DMS153 treated with DMSO at 0.1 percent for 48 hours (cell line): ENCODE results near the gene CYP2S1.
A peak's percentile ranks its signal among the peaks of the same experiment; 100 is the strongest.

Experiments
- DNase-seq: peaks from one replicate; lab custom pipeline; 2025; ENCODE audit not compliant: unreplicated experiment; lab: John Stamatoyannopoulos, UW

The CYP2S1 gene

DNA sequence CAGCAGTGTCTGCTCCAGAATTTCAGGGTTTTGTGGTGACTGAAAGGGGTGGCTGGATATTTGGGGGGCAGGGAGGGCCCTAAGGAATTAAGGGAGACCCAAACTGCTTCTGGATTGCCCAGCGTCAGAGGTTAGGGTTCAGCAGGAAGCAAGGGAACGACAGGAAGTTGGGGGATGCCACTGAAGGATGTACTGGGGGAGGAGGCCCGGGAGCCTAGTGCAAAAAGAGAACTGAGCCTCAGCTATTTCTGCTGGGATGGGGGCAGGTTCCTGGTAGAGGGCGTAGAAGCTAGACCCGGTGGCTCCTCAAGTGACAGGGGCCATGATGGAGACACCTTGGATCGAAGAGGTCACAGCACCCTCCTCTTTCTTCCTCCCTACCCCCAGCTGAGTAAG, 1.1 kb downstream of the CYP2S1 start:
- DNase-seq, result no peak

DNA sequence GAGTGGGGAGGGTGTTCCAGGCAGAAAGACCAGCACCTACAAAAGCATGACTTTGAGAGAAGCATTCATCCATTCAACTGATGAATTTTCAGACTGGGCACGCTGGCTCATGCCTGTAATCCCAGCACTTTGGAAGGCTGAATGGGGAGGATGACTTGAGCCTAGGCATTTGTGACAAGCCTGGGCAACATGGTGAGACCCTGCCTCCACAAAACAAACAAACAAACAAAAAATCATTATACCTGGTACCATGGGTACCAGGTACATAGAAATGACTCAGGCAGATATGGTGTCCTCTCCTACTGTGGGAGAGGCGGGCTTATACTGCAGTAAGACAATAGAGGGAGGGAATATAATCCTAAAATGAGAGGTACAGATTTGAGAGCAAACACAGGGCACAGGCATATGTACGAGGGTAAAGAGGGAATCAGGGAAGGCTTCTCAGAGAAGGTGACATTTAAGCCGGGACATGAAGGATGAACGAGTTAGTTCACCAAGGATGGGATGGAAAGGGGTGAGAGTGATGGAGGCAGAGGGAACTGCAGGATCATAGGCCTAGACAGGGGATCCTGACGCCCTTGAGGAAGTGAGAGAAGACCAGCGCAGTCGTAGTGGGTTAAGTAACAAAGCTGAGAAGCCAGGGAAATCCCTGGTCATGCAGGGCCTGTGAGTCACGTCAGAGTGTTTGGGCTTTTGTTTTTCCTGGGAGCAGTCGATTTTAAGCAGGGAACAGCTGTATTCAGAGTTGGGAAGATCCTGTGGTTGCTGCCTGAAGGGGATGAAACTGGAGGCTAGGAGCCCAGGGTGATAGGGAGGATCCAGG, 2.9 kb downstream of the CYP2S1 start:
- no peak for DNase-seq

DNA sequence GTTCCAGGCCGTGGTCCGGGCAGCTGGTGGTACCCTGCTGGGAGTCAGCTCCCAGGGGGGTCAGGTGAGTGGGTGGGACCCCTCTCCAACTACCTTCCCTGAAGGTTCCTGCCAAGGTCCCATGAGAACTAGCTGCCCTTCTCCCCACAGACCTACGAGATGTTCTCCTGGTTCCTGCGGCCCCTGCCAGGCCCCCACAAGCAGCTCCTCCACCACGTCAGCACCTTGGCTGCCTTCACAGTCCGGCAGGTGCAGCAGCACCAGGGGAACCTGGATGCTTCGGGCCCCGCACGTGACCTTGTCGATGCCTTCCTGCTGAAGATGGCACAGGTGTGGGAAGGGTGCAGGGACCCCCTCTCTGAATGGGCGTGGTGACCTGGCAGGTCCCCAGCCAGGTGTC, 5.5 kb downstream of the CYP2S1 start:
- no peak for DNase-seq

DNA sequence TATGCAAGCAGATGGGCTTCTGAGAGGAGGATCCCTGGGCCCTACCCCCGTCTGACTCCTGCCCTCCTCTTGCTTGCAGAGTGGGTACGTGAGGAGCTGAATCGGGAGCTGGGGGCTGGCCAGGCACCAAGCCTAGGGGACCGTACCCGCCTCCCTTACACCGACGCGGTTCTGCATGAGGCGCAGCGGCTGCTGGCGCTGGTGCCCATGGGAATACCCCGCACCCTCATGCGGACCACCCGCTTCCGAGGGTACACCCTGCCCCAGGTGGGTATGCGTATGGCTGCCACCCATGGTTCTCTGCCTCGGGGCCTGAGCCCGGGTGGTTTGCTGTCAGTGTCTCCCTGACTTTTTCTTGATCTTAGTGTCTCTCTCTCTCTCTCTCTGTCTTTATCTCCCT, 10.4 kb downstream of the CYP2S1 start:
- DNase-seq, result no peak

DNA sequence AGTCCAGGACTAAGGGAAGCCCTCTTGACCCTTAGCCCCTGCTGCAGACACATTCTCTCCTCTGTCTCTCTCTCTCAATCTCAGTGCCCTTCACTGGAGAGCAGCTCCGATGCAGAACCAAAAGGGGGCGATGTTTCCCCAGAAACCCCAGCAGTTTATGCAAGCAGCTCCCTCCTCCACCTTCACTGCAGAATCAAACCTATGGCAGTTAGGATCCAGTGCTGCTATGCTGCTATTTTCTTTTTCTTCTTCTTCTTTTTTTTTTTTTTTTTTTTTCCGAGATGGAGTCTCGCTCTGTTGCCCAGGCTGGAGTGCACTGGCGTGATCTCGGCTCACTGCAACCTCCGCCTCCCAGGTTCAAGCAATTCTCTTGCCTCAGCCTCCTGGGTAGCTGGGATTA, 11.3 kb downstream of the CYP2S1 start:
- peak; percentile 32 for DNase-seq

DNA sequence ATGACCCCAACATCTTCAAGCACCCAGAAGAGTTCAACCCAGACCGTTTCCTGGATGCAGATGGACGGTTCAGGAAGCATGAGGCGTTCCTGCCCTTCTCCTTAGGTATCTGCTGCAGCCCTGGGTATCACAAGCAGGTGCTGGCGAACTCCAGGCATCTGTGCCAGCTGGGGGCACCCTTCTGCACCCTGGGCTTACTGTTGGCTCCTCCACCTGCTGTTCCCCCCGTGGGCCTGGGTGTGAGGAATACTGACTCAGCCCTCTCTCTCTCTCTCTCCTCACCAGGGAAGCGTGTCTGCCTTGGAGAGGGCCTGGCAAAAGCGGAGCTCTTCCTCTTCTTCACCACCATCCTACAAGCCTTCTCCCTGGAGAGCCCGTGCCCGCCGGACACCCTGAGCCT, 13.0 kb downstream of the CYP2S1 start:
- no peak for DNase-seq

DNA sequence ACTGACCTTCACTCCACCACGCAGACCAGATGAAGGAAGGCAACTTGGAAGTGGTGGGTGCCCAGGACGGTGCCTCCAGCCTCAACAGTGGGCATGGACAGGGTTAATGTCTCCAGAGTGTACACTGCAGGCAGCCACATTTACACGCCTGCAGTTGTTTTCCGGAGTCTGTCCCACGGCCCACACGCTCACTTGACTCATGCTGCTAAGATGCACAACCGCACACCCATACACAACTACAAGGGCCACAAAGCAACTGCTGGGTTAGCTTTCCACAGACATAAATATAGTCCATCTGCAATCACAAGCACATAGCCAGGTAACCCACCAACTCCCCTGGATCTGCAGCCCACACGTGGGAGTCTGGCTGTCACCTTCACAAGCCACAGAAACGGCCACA, 13.4 kb downstream of the CYP2S1 start:
- no peak for DNase-seq

DNA sequence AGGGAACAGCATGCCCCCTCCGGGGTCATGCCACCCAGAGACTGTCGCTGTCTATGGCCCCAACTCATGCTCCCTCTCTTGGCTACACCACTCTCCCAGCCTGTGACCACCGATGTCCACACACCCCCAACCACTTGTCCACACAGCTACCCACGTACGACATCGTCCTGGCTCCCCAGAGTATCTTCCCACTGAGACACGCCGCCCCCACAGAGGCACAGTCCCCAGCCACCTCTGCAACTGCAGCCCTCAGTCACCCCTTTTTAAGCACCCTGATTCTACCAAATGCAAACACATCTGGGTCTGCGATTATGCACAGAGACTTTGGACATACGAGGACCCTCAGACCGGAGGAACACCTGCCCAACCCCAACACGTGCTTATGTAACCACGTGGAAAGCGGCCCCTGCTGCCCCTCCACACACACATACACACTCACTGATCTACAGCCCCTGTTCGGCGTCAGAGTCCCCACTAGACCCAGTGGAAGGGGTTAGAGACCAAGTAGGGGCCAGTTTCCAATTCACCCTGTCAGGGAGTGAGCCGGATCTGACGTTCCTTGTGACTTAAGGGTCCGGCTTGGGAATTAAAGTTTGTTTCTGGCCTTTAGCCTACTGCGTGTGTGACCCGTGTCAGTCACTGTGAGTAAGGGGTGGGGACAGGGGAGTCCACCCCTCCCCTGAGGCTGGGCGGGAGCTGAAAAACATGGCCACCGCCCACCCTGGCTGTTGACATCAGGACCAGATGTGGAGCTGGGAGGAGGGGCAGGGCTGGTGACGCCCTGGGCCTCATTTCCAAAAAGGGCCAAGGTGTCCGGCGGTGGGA, 14.1 kb downstream of the CYP2S1 start:
- DNase-seq, result no peak

DNA sequence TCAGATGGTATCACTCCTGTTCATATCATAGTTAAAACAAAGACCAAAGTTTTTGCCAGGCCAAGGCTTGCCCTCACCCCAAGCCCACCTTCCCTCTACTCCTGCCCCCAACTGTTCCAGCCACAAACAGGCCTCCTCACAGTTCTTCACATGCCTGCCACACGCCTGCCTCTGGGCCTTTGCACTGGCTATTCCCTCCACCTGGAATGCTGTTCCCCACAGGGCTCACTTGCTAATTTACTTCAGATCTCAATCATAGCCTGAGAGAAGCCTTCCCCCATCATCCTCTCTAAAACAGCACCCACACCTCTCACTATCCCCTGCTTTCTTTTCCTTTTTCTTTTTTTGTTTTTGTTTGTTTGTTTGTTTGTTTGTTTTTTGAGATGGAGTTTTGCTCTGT, 21.1 kb downstream of the CYP2S1 start:
- no peak for DNase-seq

DNA sequence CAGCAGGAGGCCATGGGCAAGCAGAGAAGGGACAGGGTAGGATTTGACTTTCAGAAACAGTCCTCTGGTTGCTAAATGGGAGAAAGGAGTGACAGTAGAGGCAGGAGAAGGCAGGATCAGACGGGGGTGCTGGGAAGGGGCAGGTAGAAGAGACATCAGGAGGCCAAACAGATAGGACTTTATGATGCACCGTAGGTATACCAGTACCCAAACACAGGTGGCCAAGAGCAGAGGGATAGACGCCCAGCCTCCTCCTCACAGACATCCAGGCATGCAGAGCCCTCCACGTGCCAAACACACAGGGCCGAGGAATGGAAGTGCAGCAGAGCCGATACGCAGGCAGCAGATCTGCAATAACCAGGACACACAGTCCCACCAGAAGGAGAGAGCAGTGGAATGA, 24.7 kb downstream of the CYP2S1 start:
- no peak for DNase-seq

DNA sequence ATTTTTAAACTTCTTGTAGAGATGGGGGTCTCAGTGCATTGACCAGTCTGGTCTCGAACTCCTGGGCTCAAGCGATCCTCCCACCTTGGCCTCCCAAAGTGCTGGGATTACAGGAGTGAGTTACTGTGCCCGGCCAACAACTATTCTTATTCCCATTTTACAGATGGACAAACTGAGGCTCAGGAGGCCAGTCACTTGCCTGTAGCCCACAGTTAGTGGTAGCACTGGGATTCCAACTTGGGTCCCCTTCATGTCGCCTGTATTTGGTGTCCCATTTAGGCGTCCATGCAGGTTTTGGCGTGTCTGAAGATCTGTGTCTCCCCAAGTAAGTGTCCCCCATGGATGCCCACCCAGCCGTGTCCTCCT, 25.2 kb downstream of the CYP2S1 start:
- no peak for DNase-seq

DNA sequence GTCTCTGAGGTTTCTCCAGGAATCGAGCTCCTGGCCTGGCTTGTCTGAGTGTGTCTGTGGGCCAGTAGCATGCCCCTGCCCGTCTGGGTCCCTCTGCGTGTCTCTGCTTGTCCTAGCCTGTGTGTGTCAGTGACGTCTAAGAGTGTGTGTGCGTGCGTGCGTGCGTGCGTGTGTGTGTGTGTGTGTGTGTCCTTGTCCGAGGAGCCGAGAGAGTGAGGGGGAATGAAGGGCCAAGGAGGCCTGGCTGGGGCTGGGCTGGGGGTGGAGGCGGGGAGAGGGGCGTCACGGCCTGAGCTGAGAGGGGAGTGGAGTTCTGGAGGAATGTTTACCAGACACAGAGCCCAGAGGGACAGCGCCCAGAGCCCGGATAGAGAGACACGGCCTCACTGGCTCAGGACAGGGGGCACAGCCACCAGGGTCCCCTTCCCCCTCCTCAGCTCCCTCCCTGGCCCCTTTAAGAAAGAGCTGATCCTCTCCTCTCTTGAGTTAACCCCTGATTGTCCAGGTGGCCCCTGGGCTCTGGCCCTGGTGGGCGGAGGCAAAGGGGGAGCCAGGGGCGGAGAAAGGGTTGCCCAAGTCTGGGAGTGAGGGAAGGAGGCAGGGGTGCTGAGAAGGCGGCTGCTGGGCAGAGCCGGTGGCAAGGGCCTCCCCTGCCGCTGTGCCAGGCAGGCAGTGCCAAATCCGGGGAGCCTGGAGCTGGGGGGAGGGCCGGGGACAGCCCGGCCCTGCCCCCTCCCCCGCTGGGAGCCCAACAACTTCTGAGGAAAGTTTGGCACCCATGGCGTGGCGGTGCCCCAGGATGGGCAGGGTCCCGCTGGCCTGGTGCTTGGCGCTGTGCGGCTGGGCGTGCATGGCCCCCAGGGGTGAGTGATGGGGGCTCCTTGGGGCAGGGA, 25.8 kb downstream of the CYP2S1 start, which contains the start of gene AXL:
Gene AXL (plus strand): TSS at position 609 of the 893 bp plus-strand sequence. CDS start 170 bp downstream, at position 779.
- DNase-seq, result no peak

DNA sequence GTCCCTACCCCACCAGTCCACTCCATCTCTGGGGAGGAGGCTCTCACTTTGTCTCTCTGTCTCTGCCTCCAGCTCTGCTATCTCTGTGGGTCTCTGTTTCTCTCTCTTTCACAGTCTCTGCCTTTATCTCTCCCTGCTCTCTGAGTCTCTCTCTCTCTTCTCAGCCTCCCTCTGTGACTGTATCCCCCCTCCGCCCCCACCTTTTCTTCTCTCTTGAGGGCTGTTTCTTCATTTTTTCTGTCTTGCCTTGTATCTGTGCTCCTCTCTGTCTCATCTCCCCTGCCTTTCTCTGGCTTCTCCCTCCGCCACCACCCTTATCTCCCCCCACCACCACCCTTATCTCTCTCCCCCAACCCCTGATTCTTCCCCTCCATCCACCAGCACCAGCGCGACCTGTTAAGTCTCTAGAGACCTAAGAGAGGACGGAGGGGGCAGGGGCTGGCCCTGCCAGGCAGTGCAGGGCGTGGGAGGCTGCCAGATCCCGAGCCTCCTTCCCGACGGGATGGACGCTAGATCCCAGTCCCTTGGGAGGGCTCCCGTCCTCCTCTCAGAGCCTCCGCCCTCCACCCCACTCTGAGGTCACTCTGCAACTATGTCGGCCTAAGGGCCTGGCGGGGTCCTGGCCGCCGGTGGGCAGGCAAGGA, 27.0 kb downstream of the CYP2S1 start:
- DNase-seq, result no peak

DNA sequence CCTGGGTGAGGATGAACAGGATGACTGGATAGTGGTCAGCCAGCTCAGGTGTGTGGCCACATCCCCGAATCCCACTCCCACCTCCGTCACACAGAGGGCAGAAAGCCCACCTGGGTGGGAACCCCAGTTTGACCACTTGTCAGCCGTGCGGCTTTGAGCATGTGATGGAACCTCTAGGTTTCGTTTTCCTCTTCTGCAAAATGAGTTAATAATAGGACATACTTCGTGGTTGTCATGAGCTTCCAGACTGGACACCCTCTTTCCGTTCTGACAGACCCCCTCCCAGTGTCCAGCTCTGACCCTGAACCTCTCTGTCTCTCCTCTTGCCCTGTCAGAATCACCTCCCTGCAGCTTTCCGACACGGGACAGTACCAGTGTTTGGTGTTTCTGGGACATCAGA, 27.8 kb downstream of the CYP2S1 start:
- no peak for DNase-seq

DNA sequence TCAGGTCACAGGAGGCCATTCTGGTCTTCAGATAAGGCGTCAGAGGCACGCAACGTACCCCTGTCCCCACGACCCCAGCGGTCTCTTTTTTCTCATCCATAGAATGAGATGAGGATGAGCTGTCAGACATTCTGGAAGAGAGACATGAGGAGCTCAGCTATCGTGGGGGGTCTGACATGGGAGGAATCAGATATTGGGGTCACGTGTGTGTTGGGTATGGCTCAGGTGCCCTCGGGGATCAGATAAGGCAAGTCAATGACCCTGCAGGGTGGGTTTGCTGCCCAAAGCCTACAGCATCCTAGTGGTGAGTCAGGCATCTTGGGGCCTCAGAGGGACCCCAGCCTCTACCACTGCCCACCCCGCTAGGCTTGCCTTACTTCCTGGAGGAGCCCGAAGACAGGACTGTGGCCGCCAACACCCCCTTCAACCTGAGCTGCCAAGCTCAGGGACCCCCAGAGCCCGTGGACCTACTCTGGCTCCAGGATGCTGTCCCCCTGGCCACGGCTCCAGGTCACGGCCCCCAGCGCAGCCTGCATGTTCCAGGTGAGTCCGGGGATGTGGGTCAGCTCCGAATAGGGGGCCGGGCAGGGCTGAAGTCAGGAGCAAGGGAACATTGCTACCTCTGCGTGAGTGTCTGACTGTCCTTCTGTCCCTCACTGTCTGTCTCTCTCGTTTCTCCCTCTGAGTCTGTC, 28.6 kb downstream of the CYP2S1 start:
- DNase-seq, result no peak

DNA sequence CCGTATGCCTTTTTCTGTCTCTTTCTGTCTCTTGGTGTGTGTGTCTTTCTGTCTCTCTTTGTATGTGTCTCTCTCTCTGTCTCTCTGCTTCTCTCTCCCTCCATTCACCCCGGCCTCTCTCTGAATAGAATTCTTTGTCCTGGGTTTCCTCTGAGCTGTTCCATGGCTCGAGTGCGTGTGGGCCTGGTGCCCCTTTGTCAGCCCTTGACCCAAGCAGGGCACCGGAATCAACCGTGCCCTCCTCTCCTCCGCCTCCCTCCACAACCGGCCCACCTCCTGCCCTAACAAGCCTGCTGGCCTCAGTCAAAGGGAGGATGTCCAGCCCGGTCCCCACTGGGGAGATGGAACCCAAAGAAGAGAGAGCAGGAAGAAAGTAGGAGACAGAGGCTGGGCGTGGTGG, 29.2 kb downstream of the CYP2S1 start:
- DNase-seq, result no peak

DNA sequence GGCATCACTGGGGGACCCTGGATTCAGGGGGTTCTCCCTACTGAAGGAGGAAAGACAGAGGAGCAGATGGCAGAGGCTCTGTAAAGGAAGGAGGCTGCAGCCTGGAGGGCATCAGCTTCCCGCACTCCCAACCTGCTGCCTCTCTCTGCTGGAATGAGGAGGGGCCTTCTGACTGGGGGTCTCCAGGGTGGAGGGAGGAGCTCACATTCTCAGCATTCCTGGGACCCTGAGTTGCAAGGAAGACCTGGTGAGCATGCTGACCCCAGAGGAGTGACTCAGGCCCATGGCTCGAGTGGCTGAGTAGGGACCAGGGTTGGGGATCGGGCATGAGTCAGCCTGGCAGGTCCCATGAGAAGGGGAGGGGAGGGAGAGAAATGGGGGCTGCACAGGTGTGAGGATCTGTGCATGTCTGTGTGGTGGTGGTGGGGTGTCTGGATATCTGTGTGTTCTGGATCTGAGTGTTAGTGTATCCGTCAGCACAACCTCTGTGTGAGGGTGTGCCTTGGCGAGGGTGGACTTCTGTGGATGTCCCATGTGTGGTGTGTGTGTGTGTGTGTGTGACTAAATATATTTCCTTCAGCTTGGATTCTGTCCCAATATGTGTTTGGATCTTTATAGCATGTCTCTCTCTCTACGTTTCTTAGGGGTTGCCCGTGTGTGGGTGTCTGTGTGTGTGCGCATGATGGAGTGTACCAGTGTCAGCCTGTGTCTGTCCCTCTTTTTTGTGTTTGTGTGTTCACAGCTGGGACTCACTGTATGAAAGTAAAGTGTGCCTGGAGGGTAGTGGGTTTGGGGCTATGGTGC, 30.6 kb downstream of the CYP2S1 start:
- no peak for DNase-seq

DNA sequence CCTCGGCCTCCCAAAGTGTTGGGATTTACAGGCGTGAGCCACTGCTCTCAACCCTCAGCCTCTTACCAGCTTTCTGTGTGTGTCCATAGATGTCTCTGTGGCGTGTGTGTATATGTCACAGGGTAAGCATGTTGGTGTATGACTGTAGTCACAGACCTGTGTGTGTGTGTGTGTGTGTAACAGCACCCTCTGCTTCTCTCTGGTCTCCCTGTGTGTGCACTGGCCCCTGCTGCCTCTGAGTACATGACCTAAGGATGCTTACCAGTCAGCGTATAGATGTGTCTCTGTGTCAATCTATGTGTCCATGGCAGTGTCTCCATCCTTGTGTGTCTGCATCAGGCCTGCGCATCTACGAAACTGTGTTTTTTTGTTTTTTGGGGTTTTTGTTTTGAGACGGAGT, 31.6 kb downstream of the CYP2S1 start:
- DNase-seq, result no peak

DNA sequence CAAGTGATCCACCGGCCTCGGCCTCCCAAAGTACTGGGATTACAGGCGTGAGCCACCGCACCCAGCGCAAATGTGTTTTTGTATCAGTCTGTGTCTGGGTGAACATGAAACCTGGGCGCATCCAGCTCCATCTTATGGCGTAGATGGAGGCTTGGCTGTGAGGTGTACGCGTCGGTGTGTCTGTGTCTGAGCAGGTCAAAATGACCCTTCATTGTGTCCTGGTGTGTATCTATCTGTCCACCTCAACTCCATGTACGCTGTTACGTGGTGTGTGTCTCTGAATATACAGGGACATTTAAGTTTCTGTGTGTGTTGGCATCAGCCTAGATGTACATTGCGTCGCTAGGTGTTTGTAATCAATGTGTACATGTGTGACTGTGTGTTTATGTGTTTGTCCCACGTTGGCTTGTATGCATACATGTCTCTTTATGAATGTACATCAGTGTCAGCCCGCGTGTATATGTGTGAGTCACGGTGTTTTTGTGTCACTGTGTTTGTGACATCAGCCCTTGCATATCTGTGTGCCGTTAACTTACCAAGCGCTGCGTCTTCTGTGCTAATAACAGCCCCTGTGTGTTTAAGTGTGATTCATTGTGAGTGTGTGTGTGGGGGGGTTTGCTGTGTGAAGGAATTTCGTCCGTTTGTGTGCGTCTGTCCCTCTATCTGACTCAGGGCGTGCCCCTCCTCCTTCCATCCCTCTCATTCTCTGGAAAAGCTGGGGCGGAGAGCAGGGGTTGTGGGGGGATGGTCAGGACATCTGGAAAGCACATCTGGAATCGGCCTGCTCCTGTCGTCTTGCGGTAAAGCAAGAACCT, 32.4 kb downstream of the CYP2S1 start:
- no peak for DNase-seq
